Thoracic aorta (tissue), 2 donors: ENCODE results near the gene LRRFIP1. TPM values are rescaled to one million over a fixed set of nuclear protein-coding genes. Genes with fewer than 3 reads are reported as not detected.

Source experiments
- ATAC-seq: fragments of 150-250 bp; one replicate; pipeline ENCODE4 v1.8.0; 2017; ENCODE audit warnings: low read depth; ENCODE audit not compliant: insufficient number of reproducible peaks, low FRiP score
- DNase-seq: peaks from one replicate; pipeline ENCODE4 v3.0.0-alpha.2; 2020; ENCODE audit warnings: low spot score
- H3K27ac ChIP-seq, 2 donors: fragments of 200-600 bp; sonication (generic); 1 replicate in 1 of 2; 2 replicates in 1 of 2; pipeline ENCODE4 v1.5.1; 2016; ENCODE audit warnings: mild to moderate bottlenecking in 2 of 2, moderate library complexity in 2 of 2
- H3K27me3 ChIP-seq: fragments of 200-600 bp; sonication (generic); replicated peaks from 2 replicates; pipeline ENCODE4 v1.6.0; 2016; ENCODE audit warnings: mild to moderate bottlenecking; ENCODE audit not compliant: insufficient read depth
- H3K36me3 ChIP-seq: fragments of 200-600 bp; sonication (generic); one replicate; pipeline ENCODE4 v1.5.1; 2016
- H3K4me1 ChIP-seq, 2 donors: fragments of 200-600 bp; sonication (generic); 1 replicate in 1 of 2; 2 replicates in 1 of 2; pipeline versions ENCODE4 v1.5.1 to v1.6.0; 2016; ENCODE audit warnings: low read depth in 2 of 2, mild to moderate bottlenecking in 1 of 2; ENCODE audit not compliant: control insufficient read depth in 1 of 2
- H3K4me3 ChIP-seq: fragments of 200-600 bp; sonication (generic); 2 replicates; pipeline ENCODE4 v1.5.1; 2016; ENCODE audit warnings: mild to moderate bottlenecking
- H3K9me3 ChIP-seq: fragments of 200-600 bp; sonication (generic); 2 replicates; pipeline ENCODE4 v1.5.1; 2016
- CTCF ChIP-seq: fragments of 200-600 bp; sonication (generic); IDR thresholded peaks from one replicate; pipeline ENCODE4 v1.5.1; 2019; ENCODE audit warnings: antibody characterized with exemption
- total RNA-seq, 2 donors: library from RNA; depleted of rRNA; stranded (reverse); fragments of >200 nt; gene quantifications; one replicate each; pipeline versions ENCODE4 v1.1.0 to v1.2.3, GENCODE V29; 2016

The LRRFIP1 gene
- total RNA-seq, 2 donors from 2014 or later: 196 to 244 TPM

- Histone ChIP-seq H3K4me3 (peak overlapping the region; percentile 18), H3K9me3 (no peaks in the 10 kb centered on the region), H3K36me3 (peaks cover 4% of the 10 kb centered on the region), H3K27ac (peak overlapping the region; percentile 75 to 80), H3K4me1 (peaks cover 32 to 69% of the 10 kb centered on the region in 2 donors), H3K27me3 (no peaks in the 10 kb centered on the region)
- ATAC-seq (peak; percentile 69), DNase-seq (no peak)
- TF ChIP-seq CTCF: no peak
Observed at GRCh38 chr2:237731663-237732062, 104.3 kb downstream of the LRRFIP1 start.

GRCh38 chr2:237732070-237732469 is 104.7 kb downstream of the LRRFIP1 start:
- TF ChIP-seq CTCF: no peak
- Histone ChIP-seq H3K4me3 (peak overlapping the region; percentile 55), H3K27me3 (no peaks in the 10 kb centered on the region), H3K27ac (peak overlapping the region; percentile 75 to 80), H3K9me3 (no peaks in the 10 kb centered on the region), H3K36me3 (peaks cover 4% of the 10 kb centered on the region), H3K4me1 (peaks cover 29 to 65% of the 10 kb centered on the region in 2 donors)
- ATAC-seq (no peak), DNase-seq (no peak)

- peak overlapping the region; percentile 24 for H3K4me3 ChIP-seq
- ATAC-seq (no peak), DNase-seq (no peak)
- no peaks in the 10 kb centered on the region for H3K27me3 ChIP-seq
- peaks cover 29 to 65% of the 10 kb centered on the region in 2 donors for H3K4me1 ChIP-seq
- TF ChIP-seq CTCF: no peak
- H3K9me3 ChIP-seq: no peaks in the 10 kb centered on the region
- H3K36me3 ChIP-seq: peaks cover 4% of the 10 kb centered on the region
- H3K27ac ChIP-seq: peak overlapping the region; percentile 75 to 80
Observed at GRCh38 chr2:237732790-237733381, 105.5 kb downstream of the LRRFIP1 start.

- Histone ChIP-seq H3K27ac (peak overlapping the region; percentile 75 to 80), H3K4me1 (peaks cover 29 to 68% of the 10 kb centered on the region in 2 donors), H3K4me3 (peak overlapping the region; percentile 27), H3K27me3 (no peaks in the 10 kb centered on the region), H3K9me3 (no peaks in the 10 kb centered on the region), H3K36me3 (peaks cover 4% of the 10 kb centered on the region)
- no peak for TF ChIP-seq CTCF
- DNase-seq (no peak), ATAC-seq (no peak)
Observed at GRCh38 chr2:237733677-237734300, 106.4 kb downstream of the LRRFIP1 start.

- H3K4me1 ChIP-seq: peaks cover 37 to 69% of the 10 kb centered on the region in 2 donors
- no peaks in the 10 kb centered on the region for H3K27me3 ChIP-seq
- no peak for ATAC-seq
- H3K4me3 ChIP-seq: no peak overlapping the region
- no peak for DNase-seq
- no peaks in the 10 kb centered on the region for H3K9me3 ChIP-seq
- peak overlapping the region in 1 of 2 donors; percentile 9 for H3K27ac ChIP-seq
- H3K36me3 ChIP-seq: peaks cover 4% of the 10 kb centered on the region
- no peak for TF ChIP-seq CTCF
Observed at GRCh38 chr2:237734905-237735623, 107.7 kb downstream of the LRRFIP1 start.
